NCI-H774 (cell line): Measurements from ENCODE around the gene ERVK3-1.

Experiments used
- DNase-seq: peaks from one replicate; lab custom pipeline; 2025; lab: John Stamatoyannopoulos, UW

ERVK3-1 gene

GRCh38 chr19:58364146-58364545, 59.0 kb downstream of the ERVK3-1 start:
- DNase-seq: no peak
